UCSD-AML1 (cell line): ENCODE data around the gene SCN1A.

Experiments
- DNase-seq: peaks from one replicate; lab custom pipeline; 2025; ENCODE audit not compliant: unreplicated experiment; lab: John Stamatoyannopoulos, UW

Gene SCN1A

GRCh38 chr2:166082736-166083135 is 45.1 kb downstream of the SCN1A start:
- no peak for DNase-seq

DNA sequence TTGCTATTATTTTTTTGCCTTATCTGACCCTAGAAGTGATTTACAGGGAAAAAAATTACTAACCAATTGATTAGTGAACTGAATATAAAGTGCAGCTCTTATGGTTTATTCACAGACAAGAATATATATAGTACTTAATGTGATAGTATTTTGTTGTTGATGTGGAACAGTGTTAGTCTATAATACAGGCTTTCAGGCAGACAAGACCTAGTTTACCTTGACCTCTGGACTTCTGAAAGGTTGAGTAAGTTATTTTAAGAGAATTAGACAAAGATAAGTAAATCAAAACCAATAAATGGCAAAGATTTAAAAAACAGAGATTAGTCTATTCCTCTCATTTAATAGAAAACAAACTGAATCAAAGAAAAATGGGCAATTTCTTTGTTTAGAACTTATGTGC is 46.0 kb downstream of the SCN1A start:
- DNase-seq = no peak

DNA sequence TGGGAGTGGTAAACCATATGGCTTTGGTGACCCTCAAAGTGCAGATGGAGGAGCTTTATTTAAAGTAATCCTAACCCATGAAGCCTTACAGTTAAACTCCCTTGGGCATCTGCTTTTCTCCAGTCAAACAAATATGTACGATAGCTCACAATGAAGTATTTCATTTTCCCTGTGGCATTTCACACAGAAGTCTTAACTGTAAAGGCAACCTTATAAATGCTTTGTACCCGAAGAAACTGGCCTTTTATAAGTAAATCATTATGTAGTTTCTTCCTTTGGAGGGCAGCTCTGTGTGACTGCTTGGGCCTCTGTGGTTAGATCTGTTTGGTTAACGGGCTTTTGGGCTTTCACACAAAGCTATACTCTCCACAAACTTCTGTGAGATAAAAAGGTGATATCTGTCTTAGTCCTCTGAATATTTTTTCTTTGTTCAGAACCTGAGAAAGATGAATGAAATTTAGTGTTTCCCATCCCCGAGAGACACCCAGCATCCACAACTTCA is 46.6 kb downstream of the SCN1A start:
- DNase-seq = no peak

GRCh38 chr2:166074430-166074829 is 53.4 kb downstream of the SCN1A start:
- no peak for DNase-seq

DNA sequence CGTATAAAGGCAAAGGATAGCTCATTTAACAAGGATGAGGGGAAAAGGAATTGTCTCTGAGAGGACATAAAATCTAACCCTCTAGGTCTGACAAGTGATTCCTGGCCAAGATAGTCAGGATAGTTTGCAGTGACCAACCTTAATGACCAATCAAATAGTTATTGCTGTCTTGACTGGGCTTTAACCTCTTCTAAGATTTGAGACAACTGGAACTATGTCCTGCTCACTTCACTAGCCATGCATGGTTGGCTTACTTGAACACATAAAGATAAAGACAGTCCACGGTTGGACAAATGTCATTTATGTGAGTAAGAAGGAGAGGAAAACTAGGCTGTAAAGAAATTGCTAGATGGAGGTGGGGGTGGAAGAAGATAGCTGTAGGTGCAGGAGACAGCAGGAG is 53.8 kb downstream of the SCN1A start:
- DNase-seq = no peak

- no peak for DNase-seq
These were observed 57.6 kb downstream of the SCN1A start for GRCh38 chr2:166070231-166070630.

DNA sequence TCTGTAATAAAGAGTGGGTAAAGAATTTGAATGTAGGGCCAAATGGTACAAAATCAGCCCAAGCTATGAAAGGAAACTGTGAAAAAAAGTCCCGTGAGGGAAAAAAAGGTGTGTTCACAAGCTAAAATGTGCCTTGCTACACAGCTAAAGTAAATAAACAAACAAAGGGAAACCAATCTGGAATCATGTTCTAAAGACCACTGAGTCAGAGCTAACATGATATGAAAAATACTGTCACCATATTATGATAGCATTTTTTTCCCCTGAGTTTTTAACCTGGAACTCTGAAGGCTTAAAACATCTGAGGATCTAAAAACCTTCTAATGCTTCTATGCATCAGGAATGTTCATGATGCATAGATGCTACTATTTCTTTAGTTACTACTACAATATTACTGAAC is 58.8 kb downstream of the SCN1A start:
- DNase-seq = no peak

DNA sequence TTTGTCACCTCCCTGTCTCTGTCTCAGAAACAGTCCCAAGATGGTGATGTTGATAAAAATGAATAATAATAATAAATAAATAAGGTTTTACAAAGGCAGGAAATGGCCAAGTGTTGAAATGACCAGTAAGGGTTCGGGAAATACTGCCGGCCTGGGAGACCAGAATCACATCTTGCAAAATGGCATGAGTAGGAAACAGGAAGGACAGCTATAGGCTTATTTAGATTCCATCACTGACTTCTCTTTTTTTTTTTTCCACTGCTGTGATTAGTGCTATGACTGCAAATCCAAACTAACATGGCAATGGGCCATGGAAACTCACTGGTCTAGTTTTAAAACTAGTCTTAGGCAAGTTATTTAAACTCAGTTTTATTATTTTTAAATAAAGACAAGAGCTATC is 60.6 kb downstream of the SCN1A start:
- no peak for DNase-seq

GRCh38 chr2:166060191-166060590 is 67.6 kb downstream of the SCN1A start:
- DNase-seq = no peak

DNA sequence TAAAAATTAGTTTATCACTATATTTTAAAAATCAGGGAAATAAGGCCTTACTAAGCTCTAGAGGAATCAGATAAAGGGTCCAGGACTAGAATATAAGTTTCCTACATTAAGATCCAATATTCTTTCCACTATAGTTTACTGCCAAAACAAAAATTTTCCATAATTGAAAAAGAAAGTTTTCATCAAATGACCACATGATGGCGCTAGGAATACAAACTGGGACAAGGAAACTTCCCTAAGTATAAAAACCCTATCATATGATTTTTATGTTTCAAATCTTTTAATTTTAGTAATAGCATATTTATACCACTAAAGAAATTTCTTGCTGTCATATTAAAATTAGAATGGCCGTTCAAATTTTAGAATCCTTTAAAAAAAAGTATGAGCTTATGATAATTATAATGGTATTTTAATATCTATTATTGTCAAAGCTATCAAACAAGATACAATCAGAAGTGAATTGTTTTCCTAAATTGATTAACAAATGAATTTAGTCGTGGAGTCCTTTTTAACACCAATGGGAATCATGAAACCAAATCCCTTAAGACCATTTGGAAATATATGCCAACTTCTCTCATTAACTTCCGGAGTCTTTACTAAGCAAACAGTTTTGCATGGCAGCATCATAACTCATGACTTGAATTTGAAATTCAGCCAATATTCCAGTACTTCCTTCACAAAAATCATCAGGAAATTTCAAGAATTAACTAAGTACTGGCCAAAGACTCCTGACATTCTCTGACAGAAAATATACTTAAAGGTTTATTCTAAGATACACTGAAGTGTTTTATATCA is 70.3 kb downstream of the SCN1A start:
- DNase-seq = no peak

DNA sequence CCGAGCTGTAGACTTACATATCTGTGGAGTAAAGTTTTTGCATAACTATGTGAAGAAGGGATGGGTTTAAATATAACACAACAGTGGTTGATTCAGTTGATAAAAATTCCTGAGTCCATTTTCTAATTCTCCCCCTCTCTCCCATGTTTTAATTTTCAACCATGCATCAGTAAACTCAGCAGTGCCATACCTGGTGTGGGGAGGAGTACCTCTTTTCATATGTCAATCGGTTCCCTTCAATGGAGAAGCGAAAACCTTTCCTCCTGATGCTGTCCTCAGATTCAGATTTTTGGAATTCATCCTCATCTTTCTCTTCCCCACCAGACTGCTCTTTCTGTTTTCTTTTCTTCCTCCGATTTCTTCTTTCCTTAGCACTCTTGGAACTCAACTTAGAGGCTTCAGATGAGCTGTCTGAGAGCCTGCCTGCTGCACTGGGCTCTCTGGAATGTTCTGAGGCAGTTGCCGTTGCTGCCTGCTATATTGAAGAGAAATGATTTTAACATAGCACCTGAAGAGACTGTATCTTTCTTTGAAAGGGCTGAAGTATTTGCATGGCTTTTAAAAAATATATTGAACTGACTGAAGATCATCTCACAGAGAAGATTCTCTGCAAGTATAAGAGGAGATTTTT is 82.9 kb downstream of the SCN1A start:
- DNase-seq = no peak

GRCh38 chr2:166042768-166043390 is 84.9 kb downstream of the SCN1A start:
- no peak for DNase-seq

- no peak for DNase-seq
These were observed 85.5 kb downstream of the SCN1A start for GRCh38 chr2:166042356-166042755.

GRCh38 chr2:166041613-166042012 is 86.2 kb downstream of the SCN1A start:
- no peak for DNase-seq

- DNase-seq = no peak
These were observed 95.5 kb downstream of the SCN1A start for GRCh38 chr2:166032361-166032760.

DNA sequence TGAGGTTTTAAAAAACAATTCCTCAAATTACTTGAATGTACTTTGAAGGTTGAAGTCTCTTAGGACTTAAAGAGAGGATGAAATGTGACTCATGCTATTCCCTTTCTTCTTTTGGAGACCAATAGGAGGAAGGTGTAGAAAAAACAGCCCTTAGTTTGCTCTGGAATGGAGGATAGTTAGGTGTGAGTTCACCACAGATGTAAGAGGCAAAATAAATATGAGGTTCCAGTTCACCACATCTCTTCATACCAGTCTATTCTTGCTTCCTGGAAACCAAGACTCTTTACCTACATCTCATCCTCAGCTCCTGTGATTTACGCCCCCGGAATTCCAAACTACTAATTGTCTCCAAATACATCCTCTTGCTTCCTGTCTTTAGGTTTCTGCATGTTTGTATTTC is 96.8 kb downstream of the SCN1A start:
- DNase-seq = no peak

- no peak for DNase-seq
These were observed 102.5 kb downstream of the SCN1A start for GRCh38 chr2:166025313-166025712.

GRCh38 chr2:166017208-166017607 is 110.6 kb downstream of the SCN1A start:
- no peak for DNase-seq

DNA sequence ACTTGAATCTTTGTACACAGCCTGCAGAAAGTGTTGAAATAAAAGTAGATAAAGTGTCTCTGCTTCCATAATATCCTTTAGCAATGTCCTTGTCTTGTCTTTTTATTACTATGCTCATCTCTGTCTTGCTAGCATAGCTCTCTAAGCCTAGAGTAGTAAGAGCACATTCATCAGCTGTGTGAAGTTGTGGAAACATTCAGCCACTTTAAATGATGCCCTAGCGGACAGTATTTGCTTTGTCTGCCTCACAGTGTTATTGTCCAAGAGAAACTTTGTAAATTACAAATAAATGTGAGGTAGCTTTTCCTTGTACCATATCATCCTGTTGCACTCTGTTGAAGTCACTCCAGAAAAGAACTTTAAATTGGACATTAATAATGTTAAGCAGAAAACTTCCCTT is 113.9 kb downstream of the SCN1A start:
- DNase-seq = no peak

GRCh38 chr2:166011660-166012059 is 116.2 kb downstream of the SCN1A start:
- no peak for DNase-seq

GRCh38 chr2:166000401-166000800 is 127.4 kb downstream of the SCN1A start:
- DNase-seq = no peak

GRCh38 chr2:165990846-165991245 is 137.0 kb downstream of the SCN1A start:
- no peak for DNase-seq
